ENCODE data around the gene RPS6KA3. TPM values are rescaled to one million over a fixed set of nuclear protein-coding genes. Genes with fewer than 3 reads are reported as not detected.

The RPS6KA3 gene
- total RNA-seq, 1 experiment from 2014 or later = 35.5 TPM

GRCh38 chrX:20204351-20204750, 62.4 kb downstream of the RPS6KA3 start:
- POLR2A ChIA-PET = no interaction called here
- H3K27me3 ChIP-seq (ENCODE audit: insufficient read depth, low read length) = no peaks in the 10 kb centered on the region
- no peak overlapping the region for H3K4me3 ChIP-seq (replicated peaks in 1 of 2; ENCODE audit: low read depth in 1 of 2, low read length in 2 of 2)
- CTCF ChIA-PET = no interaction called here
- no peak overlapping the region for H3K27ac ChIP-seq (ENCODE audit: low read depth, low read length)
- no peak overlapping the region for H3K9ac ChIP-seq (ENCODE audit: low read length)
- intact Hi-C loops (cut with micrococcal nuclease) = no loop called here
- ATAC-seq (no peak), DNase-seq (ENCODE audit: low read depth, low spot score) (no peak)
- TF ChIP-seq EGR1 (IDR thresholded peaks at IDR 0.05; ENCODE audit: low read depth) (no peak), TCF7L2 (IDR thresholded peaks at IDR 0.05; ENCODE audit: borderline replicate concordance, extremely low read depth, insufficient read depth, insufficient read length) (no peak), MAX (IDR thresholded peaks at IDR 0.05) (no peak), RAD21 (IDR thresholded peaks at IDR 0.05; ENCODE audit: low read depth) (no peak)
- no peaks in the 10 kb centered on the region for H3K9me2 ChIP-seq (ENCODE audit: insufficient read depth)
- H3K9me3 ChIP-seq (ENCODE audit: control insufficient read depth in 1 of 2, insufficient read depth in 1 of 2, low read depth in 1 of 2, low read length in 2 of 2) = no peaks in the 10 kb centered on the region
- no TSS peak for BruUV-seq (replicated peaks)
- H2AFZ ChIP-seq (ENCODE audit: low read depth, low read length, poor library complexity, severe bottlenecking) = no peak overlapping the region
- H3K79me2 ChIP-seq (ENCODE audit: insufficient read depth, low read length) = no peaks in the 10 kb centered on the region
- 0 out of 4 replicates have a peak, but pooled peaks cover 0 to 4% of the 10 kb centered on the region in 2 experiments for H3K36me3 ChIP-seq (ENCODE audit: control insufficient read depth in 1 of 2, insufficient read depth in 2 of 2, low read length in 2 of 2)
- RAD21 ChIA-PET (ENCODE audit: low non-redundant PET in 1 of 2, low total read pairs in 2 of 2, uncharacterized antibody in 2 of 2, unreplicated experiment in 2 of 2) = no interaction called here
- no peak overlapping the region for H3K4me2 ChIP-seq (ENCODE audit: low read length)
- H4K20me1 ChIP-seq (ENCODE audit: insufficient read depth) = no peaks in the 10 kb centered on the region
- H3K4me1 ChIP-seq (ENCODE audit: control insufficient read depth in 1 of 2, insufficient read depth in 2 of 2, low read length in 2 of 2) = no peaks in the 10 kb centered on the region

DNA sequence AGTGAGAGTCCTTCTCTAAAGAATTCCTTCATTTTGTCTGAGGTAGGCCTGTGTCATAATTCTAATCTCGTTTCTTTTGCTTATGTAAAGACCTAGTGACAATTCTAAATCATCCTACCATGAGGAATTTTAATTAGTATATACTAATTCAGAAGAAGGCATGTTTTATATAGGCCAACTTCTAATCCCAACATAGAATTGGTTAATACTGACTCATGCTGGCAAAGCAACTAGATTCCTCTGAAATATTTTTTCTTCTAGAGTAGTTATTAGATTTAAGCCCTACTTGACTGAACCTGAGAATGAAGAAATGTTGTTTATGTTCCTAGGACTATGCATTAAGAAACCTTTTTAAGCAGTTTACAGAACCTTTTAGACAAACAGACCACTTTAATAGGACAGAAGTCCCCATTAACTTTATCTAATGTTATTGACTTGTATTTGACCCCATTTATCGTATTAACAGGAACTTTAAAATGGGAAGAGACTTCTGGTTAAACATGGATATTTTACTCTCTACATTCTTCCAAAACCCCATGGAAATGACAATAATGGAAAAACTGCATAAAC, 69.0 kb downstream of the RPS6KA3 start:
- no peaks in the 10 kb centered on the region for H3K36me3 ChIP-seq (ENCODE audit: control insufficient read depth in 1 of 2, insufficient read depth in 2 of 2, low read length in 2 of 2)
- intact Hi-C loops (cut with micrococcal nuclease) = no loop called here
- no peak overlapping the region for H3K4me3 ChIP-seq (replicated peaks in 1 of 2; ENCODE audit: low read depth in 1 of 2, low read length in 2 of 2)
- H3K9me3 ChIP-seq (ENCODE audit: control insufficient read depth in 1 of 2, insufficient read depth in 1 of 2, low read depth in 1 of 2, low read length in 2 of 2) = no peaks in the 10 kb centered on the region
- no peaks in the 10 kb centered on the region for H3K4me1 ChIP-seq (ENCODE audit: control insufficient read depth in 1 of 2, insufficient read depth in 2 of 2, low read length in 2 of 2)
- TF ChIP-seq, protein P1, sequence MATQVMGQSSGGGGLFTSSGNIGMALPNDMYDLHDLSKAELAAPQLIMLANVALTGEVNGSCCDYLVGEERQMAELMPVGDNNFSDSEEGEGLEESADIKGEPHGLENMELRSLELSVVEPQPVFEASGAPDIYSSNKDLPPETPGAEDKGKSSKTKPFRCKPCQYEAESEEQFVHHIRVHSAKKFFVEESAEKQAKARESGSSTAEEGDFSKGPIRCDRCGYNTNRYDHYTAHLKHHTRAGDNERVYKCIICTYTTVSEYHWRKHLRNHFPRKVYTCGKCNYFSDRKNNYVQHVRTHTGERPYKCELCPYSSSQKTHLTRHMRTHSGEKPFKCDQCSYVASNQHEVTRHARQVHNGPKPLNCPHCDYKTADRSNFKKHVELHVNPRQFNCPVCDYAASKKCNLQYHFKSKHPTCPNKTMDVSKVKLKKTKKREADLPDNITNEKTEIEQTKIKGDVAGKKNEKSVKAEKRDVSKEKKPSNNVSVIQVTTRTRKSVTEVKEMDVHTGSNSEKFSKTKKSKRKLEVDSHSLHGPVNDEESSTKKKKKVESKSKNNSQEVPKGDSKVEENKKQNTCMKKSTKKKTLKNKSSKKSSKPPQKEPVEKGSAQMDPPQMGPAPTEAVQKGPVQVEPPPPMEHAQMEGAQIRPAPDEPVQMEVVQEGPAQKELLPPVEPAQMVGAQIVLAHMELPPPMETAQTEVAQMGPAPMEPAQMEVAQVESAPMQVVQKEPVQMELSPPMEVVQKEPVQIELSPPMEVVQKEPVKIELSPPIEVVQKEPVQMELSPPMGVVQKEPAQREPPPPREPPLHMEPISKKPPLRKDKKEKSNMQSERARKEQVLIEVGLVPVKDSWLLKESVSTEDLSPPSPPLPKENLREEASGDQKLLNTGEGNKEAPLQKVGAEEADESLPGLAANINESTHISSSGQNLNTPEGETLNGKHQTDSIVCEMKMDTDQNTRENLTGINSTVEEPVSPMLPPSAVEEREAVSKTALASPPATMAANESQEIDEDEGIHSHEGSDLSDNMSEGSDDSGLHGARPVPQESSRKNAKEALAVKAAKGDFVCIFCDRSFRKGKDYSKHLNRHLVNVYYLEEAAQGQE (IDR thresholded peaks at IDR 0.05; ENCODE audit: low read depth) = no peak
- TF ChIP-seq EZH2phosphoT487 (IDR thresholded peaks at IDR 0.05; ENCODE audit: borderline replicate concordance) (no peak), YY1 (IDR thresholded peaks at IDR 0.05; ENCODE audit: extremely low read depth, insufficient replicate concordance, low read depth, low read length) (no peak), MAX (IDR thresholded peaks at IDR 0.05) (no peak), RAD21 (IDR thresholded peaks at IDR 0.05; ENCODE audit: low read depth) (no peak), CEBPB (IDR thresholded peaks at IDR 0.05; ENCODE audit: low read depth) (no peak), SP1 (IDR thresholded peaks at IDR 0.05; ENCODE audit: low read depth) (no peak), FOSL1 (IDR thresholded peaks at IDR 0.05; ENCODE audit: low read depth) (no peak), SIN3A (IDR thresholded peaks at IDR 0.05; ENCODE audit: low read depth) (no peak), ZFX (IDR thresholded peaks at IDR 0.05) (no peak), POLR2A (IDR thresholded peaks at IDR 0.05; ENCODE audit: borderline replicate concordance, extremely low read depth, insufficient read depth, insufficient read length) (no peak), ZNF274 (IDR thresholded peaks at IDR 0.05; ENCODE audit: low read depth, low read length) (no peak), SRF (IDR thresholded peaks at IDR 0.05; ENCODE audit: low read depth) (no peak), EGR1 (IDR thresholded peaks at IDR 0.05; ENCODE audit: low read depth) (no peak)
- ChIA-PET RAD21 (ENCODE audit: low non-redundant PET in 1 of 2, low total read pairs in 2 of 2, uncharacterized antibody in 2 of 2, unreplicated experiment in 2 of 2) (no interaction called here), POLR2A (no interaction called here), CTCF (no interaction called here)
- no peak for ATAC-seq
- no peak overlapping the region for H2AFZ ChIP-seq (ENCODE audit: low read depth, low read length, poor library complexity, severe bottlenecking)
- no peak overlapping the region for H3K27ac ChIP-seq (ENCODE audit: low read depth, low read length)
- no peaks in the 10 kb centered on the region for H3K79me2 ChIP-seq (ENCODE audit: insufficient read depth, low read length)
- no peaks in the 10 kb centered on the region for H3K27me3 ChIP-seq (ENCODE audit: insufficient read depth, low read length)
- no peak overlapping the region for H3K4me2 ChIP-seq (ENCODE audit: low read length)
- BruUV-seq (replicated peaks) = no TSS peak
- no peaks in the 10 kb centered on the region for H4K20me1 ChIP-seq (ENCODE audit: insufficient read depth)
- no peak for DNase-seq (ENCODE audit: low read depth, low spot score)
- no peaks in the 10 kb centered on the region for H3K9me2 ChIP-seq (ENCODE audit: insufficient read depth)
- no peak overlapping the region for H3K9ac ChIP-seq (ENCODE audit: low read length)

Data from HCT116 (cell line).